Panc1 (cell line): ENCODE data around the gene FXYD7.

Experiments used
- CTCF ChIP-seq: fragments of 450-650 bp; IDR thresholded peaks from 2 replicates; pipeline ENCODE4 v1.5.1; 2017; ENCODE audit warnings: mild to moderate bottlenecking
- TCF7L2 ChIP-seq: IDR thresholded peaks from 2 replicates; pipeline ENCODE4 v1.6.1; 2011; ENCODE audit warnings: mild to moderate bottlenecking, low read depth, low read length, inconsistent platforms

GRCh38 chr19:35119091-35119490, 24.0 kb upstream of the FXYD7 start:
- TF ChIP-seq CTCF (no peak), TCF7L2 (no peak)
